Measurements from ENCODE around the gene RAD51B. TPM values are rescaled to one million over a fixed set of nuclear protein-coding genes. Genes with fewer than 3 reads are reported as not detected.

The RAD51B gene
- total RNA-seq, 4 donors from 2014 or later = 14.0 to 16.4 (median 14.8) TPM

GRCh38 chr14:68619790-68620574, 800.4 kb downstream of the RAD51B start:
- Histone ChIP-seq H3K4me1 (peaks cover 0 to 11% of the 10 kb centered on the region in 2 donors), H3K4me3 (replicated peaks in 1 of 3) (no peak overlapping the region), H3K27me3 (no peaks in the 10 kb centered on the region), H3K27ac (no peak overlapping the region), H3K9me3 (no peaks in the 10 kb centered on the region), H3K36me3 (no peaks in the 10 kb centered on the region)
- no peak for DNase-seq
- no peak for TF ChIP-seq POLR2A (IDR thresholded peaks at IDR 0.05)
- no peak for TF ChIP-seq CTCF (IDR thresholded peaks at IDR 0.05)
- intact Hi-C loops (cut with DNase I) = no loop called here
- 56 to 83% methylated on average over 4 of the region's 4 CpGs for WGBS, 2 donors

- peak overlapping the region; percentile 11 to 64 (median 62) for H3K27ac ChIP-seq
- H3K9me3 ChIP-seq = no peaks in the 10 kb centered on the region
- intact Hi-C loops (cut with DNase I) = no loop called here
- H3K36me3 ChIP-seq = no peaks in the 10 kb centered on the region
- H3K27me3 ChIP-seq = no peaks in the 10 kb centered on the region
- DNase-seq = peak; percentile 37 to 55
- H3K4me3 ChIP-seq (replicated peaks in 1 of 3) = no peak overlapping the region
- TF ChIP-seq CTCF (IDR thresholded peaks at IDR 0.05) = no peak
- TF ChIP-seq POLR2A (IDR thresholded peaks at IDR 0.05) = no peak
- peaks cover 2 to 18% of the 10 kb centered on the region in 2 donors for H3K4me1 ChIP-seq
- WGBS, 2 donors = 65 to 68% methylated on average over 6 of the region's 6 CpGs
These were observed 802.1 kb downstream of the RAD51B start for GRCh38 chr14:68621400-68622365.

GRCh38 chr14:68622856-68623255, 803.3 kb downstream of the RAD51B start:
- H3K27ac ChIP-seq = no peak overlapping the region
- peaks cover 13 to 29% of the 10 kb centered on the region in 2 donors for H3K4me1 ChIP-seq
- 88 to 96% methylated on average over 5 of the region's 5 CpGs for WGBS, 2 donors
- no peak for DNase-seq
- TF ChIP-seq POLR2A (IDR thresholded peaks at IDR 0.05) (no peak), CTCF (IDR thresholded peaks at IDR 0.05) (no peak)
- no peaks in the 10 kb centered on the region for H3K9me3 ChIP-seq
- intact Hi-C loops (cut with DNase I) = no loop called here
- no peak overlapping the region for H3K4me3 ChIP-seq (replicated peaks in 1 of 3)
- no peaks in the 10 kb centered on the region for H3K36me3 ChIP-seq
- H3K27me3 ChIP-seq = no peaks in the 10 kb centered on the region

- no peak for DNase-seq
These were observed 803.7 kb downstream of the RAD51B start for GRCh38 chr14:68623307-68623706.

GRCh38 chr14:68623826-68624225, 804.2 kb downstream of the RAD51B start:
- no peak overlapping the region for H3K27ac ChIP-seq
- 62 to 64% methylated on average over 3 of the region's 3 CpGs for WGBS, 2 donors
- TF ChIP-seq POLR2A (IDR thresholded peaks at IDR 0.05) (no peak), CTCF (IDR thresholded peaks at IDR 0.05) (no peak)
- H3K4me3 ChIP-seq (replicated peaks in 1 of 3) = no peak overlapping the region
- no peaks in the 10 kb centered on the region for H3K27me3 ChIP-seq
- intact Hi-C loops (cut with DNase I) = no loop called here
- H3K4me1 ChIP-seq = peaks cover 21 to 39% of the 10 kb centered on the region in 2 donors
- no peak for DNase-seq
- H3K36me3 ChIP-seq = no peaks in the 10 kb centered on the region
- H3K9me3 ChIP-seq = no peaks in the 10 kb centered on the region

More at GRCh38 chr14:68623307-68623706, 803.7 kb downstream of the RAD51B start:
- WGBS, 2 donors = 98 to 100% methylated on average over 3 of the region's 3 CpGs
- Histone ChIP-seq H3K4me1 (peaks cover 16 to 34% of the 10 kb centered on the region in 2 donors), H3K9me3 (no peaks in the 10 kb centered on the region), H3K36me3 (no peaks in the 10 kb centered on the region), H3K27ac (no peak overlapping the region), H3K4me3 (replicated peaks in 1 of 3) (no peak overlapping the region), H3K27me3 (no peaks in the 10 kb centered on the region)
- intact Hi-C loops (cut with DNase I) = no loop called here
- no peak for TF ChIP-seq POLR2A (IDR thresholded peaks at IDR 0.05)

Measured in thyroid gland (tissue), 4 donors.